Keratinocyte (primary cell): ENCODE data around the gene ARID1B. TPM values are rescaled to one million over a fixed set of nuclear protein-coding genes. Genes with fewer than 3 reads are reported as not detected.

ENCODE experiments used
- DNase-seq: peaks from one replicate; pipeline ENCODE4 v3.0.0-alpha.2; 2011; ENCODE audit warnings: low read depth, missing footprints, low spot score
- FAIRE-seq: peaks from 2 replicates; lab custom pipeline; 2011; peaks lifted over from hg19 to GRCh38; lab: Jason Lieb, UNC
- H2AFZ ChIP-seq: 2 replicates; pipeline ENCODE4 v1.6.0; 2012; ENCODE audit warnings: low read length, control low read depth, inconsistent platforms; ENCODE audit not compliant: control insufficient read depth
- H3K27ac ChIP-seq: 2 replicates; pipeline ENCODE4 v1.5.1; 2011; ENCODE audit warnings: low read length; ENCODE audit not compliant: control insufficient read depth, insufficient read depth
- H3K27me3 ChIP-seq: 3 replicates; pipeline ENCODE4 v1.6.0; 2011; ENCODE audit warnings: low read length; ENCODE audit not compliant: control insufficient read depth, insufficient read depth; ENCODE audit errors: extremely low read depth
- H3K36me3 ChIP-seq, 2 experiments: 2 replicates in 1 of 2; 3 replicates in 1 of 2; pipeline ENCODE4 v1.5.1; 2011; ENCODE audit warnings: low read length in 2 of 2, mild to moderate bottlenecking in 1 of 2; ENCODE audit not compliant: control insufficient read depth in 2 of 2, insufficient read depth in 2 of 2; ENCODE audit errors: extremely low read depth in 1 of 2
- H3K4me1 ChIP-seq: 3 replicates; pipeline ENCODE4 v1.5.1; 2011; ENCODE audit warnings: low read length; ENCODE audit not compliant: control insufficient read depth, insufficient read depth; ENCODE audit errors: extremely low read depth
- H3K4me2 ChIP-seq: 3 replicates; pipeline ENCODE4 v1.6.0; 2011; ENCODE audit warnings: low read depth, low read length; ENCODE audit not compliant: control insufficient read depth, insufficient read depth; ENCODE audit errors: extremely low read depth
- H3K4me3 ChIP-seq, 3 experiments: fragments of 200-600 bp in 1 of 3; sonication (generic) in 1 of 3; 2 replicates in 2 of 3; 3 replicates in 1 of 3; pipeline ENCODE4 v1.5.1; 2011 to 2016; ENCODE audit warnings: low read length in 3 of 3, mild to moderate bottlenecking in 3 of 3, control low read depth in 2 of 3, inconsistent platforms in 1 of 3, low read depth in 1 of 3, mixed read lengths in 1 of 3, mixed run types in 1 of 3, moderate library complexity in 1 of 3; ENCODE audit not compliant: control insufficient read depth in 2 of 3, insufficient read depth in 2 of 3; ENCODE audit errors: extremely low read depth in 1 of 3
- H3K79me2 ChIP-seq: 2 replicates; pipeline ENCODE4 v1.6.0; 2012; ENCODE audit warnings: low read length; ENCODE audit not compliant: control insufficient read depth, insufficient read depth
- H3K9ac ChIP-seq: 3 replicates; pipeline ENCODE4 v1.6.0; 2011; ENCODE audit warnings: low read length; ENCODE audit not compliant: control insufficient read depth, insufficient read depth; ENCODE audit errors: extremely low read depth
- H3K9me1 ChIP-seq: 3 replicates; pipeline ENCODE4 v1.6.0; 2011; ENCODE audit warnings: low read length; ENCODE audit not compliant: control insufficient read depth, insufficient read depth; ENCODE audit errors: extremely low read depth
- H3K9me3 ChIP-seq: 2 replicates; pipeline ENCODE4 v1.5.1; 2012; ENCODE audit warnings: low read depth, low read length; ENCODE audit not compliant: control insufficient read depth
- H4K20me1 ChIP-seq: 3 replicates; pipeline ENCODE4 v1.6.0; 2011; ENCODE audit warnings: low read length; ENCODE audit not compliant: control insufficient read depth, insufficient read depth; ENCODE audit errors: extremely low read depth
- EZH2 ChIP-seq: IDR thresholded peaks from one replicate; pipeline ENCODE4 v1.6.1; 2012; ENCODE audit warnings: inconsistent platforms, mild to moderate bottlenecking, low read length, moderate library complexity
- dilution Hi-C: fragments of 300-500 bp; cut with MboI; formaldehyde crosslinking; loops from one replicate; pipeline ENCODE4 v1.7.0; 2020; ENCODE audit warnings: low sequenced_read_pairs; ENCODE audit not compliant: extremely low pct_ligation_motif_present
- polyA plus RNA-seq, 5 experiments: library from polyadenylated mRNA; depleted of rRNA in 3 of 5; stranded (reverse) in 3 of 5; stranded (forward) in 1 of 5; unstranded in 1 of 5; fragments of >200 nt; gene quantifications; 1 replicate in 1 of 5; 2 replicates in 3 of 5; 3 replicates in 1 of 5; pipeline versions ENCODE4 v1.2.1 to v1.2.3, GENCODE V29; 2011 to 2012; ENCODE audit warnings: missing spikeins in 2 of 5, low read depth in 1 of 5, low replicate concordance in 1 of 5
- TF ChIP-seq, protein P1 (sequence below), 3 experiments: IDR thresholded peaks in 1 of 3; conservative IDR thresholded peaks in 1 of 3; optimal IDR thresholded peaks in 1 of 3; 2 replicates in 2 of 3; 3 replicates in 1 of 3; pipeline versions ENCODE3 to v1.5.1; 2011; ENCODE audit warnings: low read length in 3 of 3, mild to moderate bottlenecking in 3 of 3, moderate library complexity in 2 of 3, control low read depth in 1 of 3, inconsistent platforms in 1 of 3; ENCODE audit not compliant: insufficient read depth in 2 of 3; ENCODE audit errors: extremely low read depth in 1 of 3

Gene ARID1B
- polyA plus RNA-seq, 1 donor (not counting 4 experiments of a cell fraction or from before 2014, with no cell fraction given) = 14.9 TPM

DNA sequence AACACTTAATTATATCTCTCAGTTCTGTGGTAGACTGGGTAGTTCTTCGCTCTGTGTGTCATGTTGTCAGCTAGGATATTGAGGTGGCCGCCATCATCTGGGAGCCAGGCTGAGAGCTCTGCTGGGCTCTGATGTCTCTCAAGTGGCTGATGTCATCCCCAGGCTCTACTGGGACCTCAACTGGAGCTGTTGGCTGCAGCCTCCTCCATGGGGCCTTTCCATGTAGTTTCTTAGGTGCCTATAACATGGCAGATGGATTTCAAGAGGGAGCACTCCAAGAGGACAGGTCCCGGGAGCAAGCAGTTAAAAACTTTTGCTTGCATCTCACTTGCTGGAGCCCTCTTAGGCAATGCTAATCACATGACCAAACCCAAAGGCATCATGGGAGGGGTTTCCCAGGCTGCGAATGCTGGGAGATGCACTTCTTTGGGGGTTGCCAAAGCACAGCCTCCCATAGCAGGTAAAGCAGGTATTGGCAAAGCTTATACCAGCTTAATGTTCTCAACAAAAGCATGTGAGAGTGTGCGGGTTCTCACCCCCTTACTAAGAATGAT lies 416.3 kb downstream of the ARID1B start:
- Histone ChIP-seq H3K27me3 (no peaks in the 10 kb centered on the region), H3K79me2 (no peaks in the 10 kb centered on the region), H3K4me2 (no peak overlapping the region), H3K4me3 (no peak overlapping the region), H2AFZ (no peak overlapping the region), H4K20me1 (no peaks in the 10 kb centered on the region), H3K9me3 (no peaks in the 10 kb centered on the region), H3K9me1 (no peaks in the 10 kb centered on the region), H3K36me3 (peaks cover 15 to 23% of the 10 kb centered on the region in 2 experiments), H3K9ac (no peak overlapping the region), H3K27ac (no peak overlapping the region), H3K4me1 (peaks cover 6% of the 10 kb centered on the region)
- no peak for TF ChIP-seq EZH2
- TF ChIP-seq, protein P1, sequence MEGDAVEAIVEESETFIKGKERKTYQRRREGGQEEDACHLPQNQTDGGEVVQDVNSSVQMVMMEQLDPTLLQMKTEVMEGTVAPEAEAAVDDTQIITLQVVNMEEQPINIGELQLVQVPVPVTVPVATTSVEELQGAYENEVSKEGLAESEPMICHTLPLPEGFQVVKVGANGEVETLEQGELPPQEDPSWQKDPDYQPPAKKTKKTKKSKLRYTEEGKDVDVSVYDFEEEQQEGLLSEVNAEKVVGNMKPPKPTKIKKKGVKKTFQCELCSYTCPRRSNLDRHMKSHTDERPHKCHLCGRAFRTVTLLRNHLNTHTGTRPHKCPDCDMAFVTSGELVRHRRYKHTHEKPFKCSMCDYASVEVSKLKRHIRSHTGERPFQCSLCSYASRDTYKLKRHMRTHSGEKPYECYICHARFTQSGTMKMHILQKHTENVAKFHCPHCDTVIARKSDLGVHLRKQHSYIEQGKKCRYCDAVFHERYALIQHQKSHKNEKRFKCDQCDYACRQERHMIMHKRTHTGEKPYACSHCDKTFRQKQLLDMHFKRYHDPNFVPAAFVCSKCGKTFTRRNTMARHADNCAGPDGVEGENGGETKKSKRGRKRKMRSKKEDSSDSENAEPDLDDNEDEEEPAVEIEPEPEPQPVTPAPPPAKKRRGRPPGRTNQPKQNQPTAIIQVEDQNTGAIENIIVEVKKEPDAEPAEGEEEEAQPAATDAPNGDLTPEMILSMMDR (optimal IDR thresholded peaks at IDR 0.05 in 1 of 3, IDR thresholded peaks at IDR 0.05 in 1 of 3, conservative IDR thresholded peaks at IDR 0.05 in 1 of 3; ENCODE audit: extremely low read depth in 1 of 3, insufficient read depth in 2 of 3, low read length in 3 of 3) = no peak
- DNase-seq (no peak), FAIRE-seq (no peak)
- dilution Hi-C loops = no loop called here

DNA sequence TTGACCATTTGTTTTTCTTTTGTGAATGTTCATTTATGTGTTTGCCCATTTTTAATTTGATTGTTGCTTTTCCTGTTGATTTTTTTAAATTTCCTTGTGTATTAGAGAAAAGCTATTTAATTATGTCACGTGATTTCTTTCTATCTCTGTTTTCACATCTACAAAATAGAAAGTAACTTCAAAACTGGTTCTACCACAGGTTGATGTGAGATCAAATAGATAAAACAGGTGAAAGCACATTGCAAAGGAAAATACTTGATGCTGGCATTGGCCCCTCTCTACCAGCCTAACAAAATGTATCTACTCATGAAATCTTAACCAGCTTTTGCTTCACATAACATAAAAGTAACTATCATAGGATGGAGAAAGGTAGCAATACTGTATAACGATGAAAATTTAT lies 416.9 kb downstream of the ARID1B start:
- no peaks in the 10 kb centered on the region for H4K20me1 ChIP-seq
- no peaks in the 10 kb centered on the region for H3K79me2 ChIP-seq
- peaks cover 15 to 23% of the 10 kb centered on the region in 2 experiments for H3K36me3 ChIP-seq
- dilution Hi-C loops = no loop called here
- no peaks in the 10 kb centered on the region for H3K9me1 ChIP-seq
- FAIRE-seq (no peak), DNase-seq (no peak)
- no peak overlapping the region for H2AFZ ChIP-seq
- no peak for TF ChIP-seq EZH2
- TF ChIP-seq, protein P1 (optimal IDR thresholded peaks at IDR 0.05 in 1 of 3, IDR thresholded peaks at IDR 0.05 in 1 of 3, conservative IDR thresholded peaks at IDR 0.05 in 1 of 3; ENCODE audit: extremely low read depth in 1 of 3, insufficient read depth in 2 of 3, low read length in 3 of 3) = no peak
- peaks cover 12% of the 10 kb centered on the region for H3K4me1 ChIP-seq
- no peaks in the 10 kb centered on the region for H3K27me3 ChIP-seq
- no peak overlapping the region for H3K27ac ChIP-seq
- H3K9ac ChIP-seq = no peak overlapping the region
- H3K4me3 ChIP-seq = no peak overlapping the region
- H3K9me3 ChIP-seq = no peaks in the 10 kb centered on the region
- no peak overlapping the region for H3K4me2 ChIP-seq
